ENCODE results near the gene PYM1. TPM values are rescaled to one million over a fixed set of nuclear protein-coding genes. Genes with fewer than 3 reads are reported as not detected.

The PYM1 gene
- total RNA-seq, 1 experiment from 2014 or later = 58.9 TPM

- no peak overlapping the region for H2BK12ac ChIP-seq (ENCODE audit: insufficient read length, low read depth, low read length)
- H3K4me1 ChIP-seq (ENCODE audit: insufficient read depth, low read length) = no peaks in the 10 kb centered on the region
- no peaks in the 10 kb centered on the region for H3K27me3 ChIP-seq (ENCODE audit: insufficient read depth, low read length)
- whole genome bisulfite sequencing (ENCODE audit: extremely low coverage, insufficient read length, low lambda C conversion rate) = no CpG with 5 or more reads among the region's 8 CpGs
- no peak overlapping the region for H3K9ac ChIP-seq (ENCODE audit: extremely low read depth, insufficient read length, low read length)
- H2BK15ac ChIP-seq (ENCODE audit: low read depth, low read length) = no peak overlapping the region
- H2BK5ac ChIP-seq (ENCODE audit: insufficient read length, low read length) = no peak overlapping the region
- Mint-ChIP-seq H3K4me3 (no peak overlapping the region), H3K9me3 (no peaks in the 10 kb centered on the region), H3K4me1 (peaks cover 10% of the 10 kb centered on the region in 2 experiments), H3K36me3 (ENCODE audit: insufficient read depth in 1 of 3, low read depth in 3 of 3) (peaks cover 1 to 12% (median 11%) of the 10 kb centered on the region in 3 experiments; a peak in 6 of 7 replicates), H3K27ac (peak overlapping the region; percentile 9 to 76 (median 49); a peak in 5 of 7 replicates), H3K27me3 (ENCODE audit: low read depth) (no peaks in the 10 kb centered on the region)
- no peak overlapping the region for H4K8ac ChIP-seq (replicated peaks; ENCODE audit: insufficient read length, low read depth, low read length)
- no peak overlapping the region for H3T11ph ChIP-seq (ENCODE audit: low read length)
- H4K5ac ChIP-seq (ENCODE audit: insufficient read length, low read depth, low read length) = no peak overlapping the region
- no peak overlapping the region for H3K27ac ChIP-seq (ENCODE audit: insufficient read length, low read depth, low read length)
- no peak overlapping the region for H4K91ac ChIP-seq (ENCODE audit: insufficient read length, low read depth, low read length)
- no peak overlapping the region for H3K56ac ChIP-seq (ENCODE audit: insufficient read length, low read depth, low read length)
- H2BK20ac ChIP-seq (ENCODE audit: low read depth, low read length, poor library complexity, severe bottlenecking) = no peak overlapping the region
- peaks cover 4% of the 10 kb centered on the region for H3K79me1 ChIP-seq (ENCODE audit: insufficient read depth, low read depth, low read length, poor library complexity, severe bottlenecking)
- no peak overlapping the region for H3K4me2 ChIP-seq (ENCODE audit: insufficient read depth, insufficient read length, low read length)
- no peak for DNase-seq
- no peak overlapping the region for H3K18ac ChIP-seq (ENCODE audit: insufficient read length, low read depth, low read length)
- TF ChIP-seq CTCF (conservative IDR thresholded peaks at IDR 0.05) = no peak
- H3K79me2 ChIP-seq (ENCODE audit: insufficient read depth, low read length) = no peaks in the 10 kb centered on the region; the same call in 1 of the 2 replicates
- no peak overlapping the region for H2AK5ac ChIP-seq (ENCODE audit: insufficient read length, low read length)
- no peak overlapping the region for H2BK120ac ChIP-seq (ENCODE audit: low read depth, low read length, poor library complexity, severe bottlenecking)
- no peak overlapping the region for H3K4ac ChIP-seq (ENCODE audit: low read depth, low read length)
- no peaks in the 10 kb centered on the region for H3K23me2 ChIP-seq (ENCODE audit: insufficient read length, low read depth, low read length, poor library complexity, severe bottlenecking)
- H3K14ac ChIP-seq (ENCODE audit: insufficient read depth, low read length) = no peak overlapping the region
- no peak overlapping the region for H2AFZ ChIP-seq (ENCODE audit: low read length)
- H3K23ac ChIP-seq (ENCODE audit: insufficient read length, low read depth, low read length) = no peak overlapping the region
- no peaks in the 10 kb centered on the region for H3K9me3 ChIP-seq (ENCODE audit: control insufficient read depth, low read depth, low read length)
- no peaks in the 10 kb centered on the region for H4K20me1 ChIP-seq (ENCODE audit: control insufficient read depth, insufficient read depth, insufficient read length)
Observed at GRCh38 chr12:55908726-55909512, 18.8 kb downstream of the PYM1 start.
